ENCODE results near the gene CREB1. TPM values are rescaled to one million over a fixed set of nuclear protein-coding genes. Genes with fewer than 3 reads are reported as not detected.

Gene CREB1
- total RNA-seq, 2 donors from 2014 or later: 87.1 to 105 TPM

DNA sequence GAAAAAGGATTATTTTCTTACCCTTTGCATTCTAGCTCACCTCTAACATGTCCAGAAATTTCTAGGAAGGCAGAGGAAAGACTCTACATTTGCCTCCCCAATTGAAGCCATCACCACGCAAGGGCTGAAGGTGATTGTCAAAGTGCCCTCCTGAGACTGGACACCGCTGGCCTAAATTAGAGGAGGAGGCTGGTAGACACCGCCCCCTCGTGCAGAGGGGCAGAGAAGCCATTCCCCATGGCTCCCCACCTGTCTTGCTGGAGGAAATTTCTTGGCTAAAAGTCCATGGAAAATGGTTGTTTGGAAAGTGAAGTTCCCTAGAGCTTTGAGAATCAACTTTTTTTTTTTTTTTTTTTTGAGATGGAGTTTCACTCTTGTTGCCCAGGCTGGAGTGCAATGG, 31.3 kb upstream of the CREB1 start:
- no peak overlapping the region for H3K27ac Mint-ChIP-seq
- H3K9me3 Mint-ChIP-seq: no peaks in the 10 kb centered on the region
- H3K36me3 Mint-ChIP-seq (ENCODE audit: low read depth): no peaks in the 10 kb centered on the region
- H3K4me3 Mint-ChIP-seq: no peak overlapping the region
- no peaks in the 10 kb centered on the region for H3K4me1 ChIP-seq (ENCODE audit: control insufficient read depth, insufficient read depth, low read length)
- no peaks in the 10 kb centered on the region for H3K27me3 ChIP-seq (ENCODE audit: control insufficient read depth, insufficient read depth, low read length, poor library complexity, severe bottlenecking)
- H3K36me3 ChIP-seq (ENCODE audit: control insufficient read depth, insufficient read depth, low read length): no peaks in the 10 kb centered on the region
- WGBS, 2 experiments (ENCODE audit: insufficient coverage in 1 of 2, insufficient read length in 1 of 2): 70 to 75% methylated on average over 3 to 4 of the region's 4 CpGs
- H3K9me3 ChIP-seq (ENCODE audit: control insufficient read depth, low read length): no peaks in the 10 kb centered on the region
- TF ChIP-seq, protein P1, sequence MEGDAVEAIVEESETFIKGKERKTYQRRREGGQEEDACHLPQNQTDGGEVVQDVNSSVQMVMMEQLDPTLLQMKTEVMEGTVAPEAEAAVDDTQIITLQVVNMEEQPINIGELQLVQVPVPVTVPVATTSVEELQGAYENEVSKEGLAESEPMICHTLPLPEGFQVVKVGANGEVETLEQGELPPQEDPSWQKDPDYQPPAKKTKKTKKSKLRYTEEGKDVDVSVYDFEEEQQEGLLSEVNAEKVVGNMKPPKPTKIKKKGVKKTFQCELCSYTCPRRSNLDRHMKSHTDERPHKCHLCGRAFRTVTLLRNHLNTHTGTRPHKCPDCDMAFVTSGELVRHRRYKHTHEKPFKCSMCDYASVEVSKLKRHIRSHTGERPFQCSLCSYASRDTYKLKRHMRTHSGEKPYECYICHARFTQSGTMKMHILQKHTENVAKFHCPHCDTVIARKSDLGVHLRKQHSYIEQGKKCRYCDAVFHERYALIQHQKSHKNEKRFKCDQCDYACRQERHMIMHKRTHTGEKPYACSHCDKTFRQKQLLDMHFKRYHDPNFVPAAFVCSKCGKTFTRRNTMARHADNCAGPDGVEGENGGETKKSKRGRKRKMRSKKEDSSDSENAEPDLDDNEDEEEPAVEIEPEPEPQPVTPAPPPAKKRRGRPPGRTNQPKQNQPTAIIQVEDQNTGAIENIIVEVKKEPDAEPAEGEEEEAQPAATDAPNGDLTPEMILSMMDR (conservative IDR thresholded peaks at IDR 0.05): peak; percentile 32
- H3K27ac ChIP-seq (ENCODE audit: low read depth, low read length): no peak overlapping the region
- H3K27me3 Mint-ChIP-seq (ENCODE audit: insufficient read depth): no peaks in the 10 kb centered on the region
- peak; percentile 55 for DNase-seq
- H3K4me3 ChIP-seq (ENCODE audit: low read length): no peak overlapping the region
- H3K9ac ChIP-seq (ENCODE audit: extremely low read depth, low read length, poor library complexity, severe bottlenecking): no peak overlapping the region
- peaks cover 3% of the 10 kb centered on the region for H3K4me1 Mint-ChIP-seq

DNA sequence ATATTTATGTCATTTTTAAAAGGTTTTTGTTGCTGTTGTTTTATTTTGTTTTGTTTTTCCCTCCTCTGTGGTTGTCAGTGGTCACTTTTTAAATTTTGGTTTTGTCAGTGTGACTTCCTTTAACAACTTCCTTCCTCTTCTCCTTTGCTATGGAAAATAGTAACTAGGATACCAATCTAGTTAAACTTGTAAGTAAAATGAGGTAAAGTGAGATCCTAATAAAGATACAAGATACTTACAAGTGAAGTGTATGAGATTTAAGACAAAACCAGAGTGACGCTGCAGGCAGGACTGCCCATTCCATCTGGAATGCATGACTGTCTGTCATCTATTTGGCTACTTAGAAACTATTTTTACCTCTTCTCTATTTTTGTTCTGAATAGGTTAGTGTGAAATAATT, 30.6 kb upstream of the CREB1 start:
- H3K36me3 Mint-ChIP-seq (ENCODE audit: low read depth): no peaks in the 10 kb centered on the region
- no peak overlapping the region for H3K4me3 Mint-ChIP-seq
- H3K9me3 ChIP-seq (ENCODE audit: control insufficient read depth, low read length): no peaks in the 10 kb centered on the region
- H3K4me1 ChIP-seq (ENCODE audit: control insufficient read depth, insufficient read depth, low read length): no peaks in the 10 kb centered on the region
- H3K27me3 Mint-ChIP-seq (ENCODE audit: insufficient read depth): no peaks in the 10 kb centered on the region
- H3K9ac ChIP-seq (ENCODE audit: extremely low read depth, low read length, poor library complexity, severe bottlenecking): no peak overlapping the region
- peaks cover 10% of the 10 kb centered on the region for H3K4me1 Mint-ChIP-seq
- TF ChIP-seq, protein P1 (conservative IDR thresholded peaks at IDR 0.05): no peak
- H3K27ac ChIP-seq (ENCODE audit: low read depth, low read length): no peak overlapping the region
- H3K27me3 ChIP-seq (ENCODE audit: control insufficient read depth, insufficient read depth, low read length, poor library complexity, severe bottlenecking): no peaks in the 10 kb centered on the region
- H3K9me3 Mint-ChIP-seq: no peaks in the 10 kb centered on the region
- DNase-seq: no peak
- H3K4me3 ChIP-seq (ENCODE audit: low read length): no peak overlapping the region
- WGBS, 2 experiments (ENCODE audit: insufficient coverage in 1 of 2, insufficient read length in 1 of 2): 83 to 92% methylated on average over 1 of the region's 1 CpG
- H3K27ac Mint-ChIP-seq: no peak overlapping the region
- no peaks in the 10 kb centered on the region for H3K36me3 ChIP-seq (ENCODE audit: control insufficient read depth, insufficient read depth, low read length)

DNA sequence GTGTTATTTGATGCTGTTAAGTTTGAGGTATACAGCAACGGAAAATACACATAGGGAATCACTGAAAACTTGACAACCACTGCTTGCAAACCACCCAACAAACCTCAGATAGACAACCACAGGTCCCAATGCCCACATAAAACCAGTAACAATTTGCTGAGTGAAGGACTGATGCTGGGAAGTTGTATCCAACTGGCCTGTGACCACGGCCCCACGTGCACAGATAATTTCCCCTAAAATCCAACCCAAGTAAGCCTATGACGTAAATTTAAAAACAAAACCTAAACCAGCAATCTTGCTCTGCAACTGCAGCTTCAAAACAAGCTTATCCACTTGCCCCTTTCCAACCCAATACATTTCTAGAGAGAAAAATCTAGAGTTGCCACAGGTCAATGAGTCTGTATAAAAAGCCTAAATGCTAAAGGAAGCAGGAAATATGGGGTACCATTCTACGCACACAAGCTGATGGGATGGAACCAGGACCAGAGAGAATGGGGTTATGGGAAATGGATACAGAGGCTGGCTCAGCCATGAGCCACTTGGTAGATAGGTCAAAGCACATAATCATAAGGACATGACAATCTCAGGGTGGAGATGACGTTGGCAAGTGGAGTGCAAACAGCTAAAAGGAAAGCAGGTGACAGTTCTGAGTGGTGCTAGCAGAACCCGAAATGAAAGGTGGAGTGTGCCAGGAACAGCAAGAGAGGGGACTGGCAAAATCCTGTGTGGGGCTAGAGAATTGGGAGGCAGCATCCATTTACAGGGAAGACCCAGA, 27.8 kb upstream of the CREB1 start:
- no peaks in the 10 kb centered on the region for H3K9me3 Mint-ChIP-seq
- H3K36me3 Mint-ChIP-seq (ENCODE audit: low read depth): no peaks in the 10 kb centered on the region
- TF ChIP-seq, protein P1 (conservative IDR thresholded peaks at IDR 0.05): no peak
- peaks cover 26% of the 10 kb centered on the region for H3K4me1 Mint-ChIP-seq
- H3K27me3 Mint-ChIP-seq (ENCODE audit: insufficient read depth): no peaks in the 10 kb centered on the region
- Histone ChIP-seq H3K4me3 (ENCODE audit: low read length) (no peak overlapping the region), H3K27ac (ENCODE audit: low read depth, low read length) (no peak overlapping the region), H3K9ac (ENCODE audit: extremely low read depth, low read length, poor library complexity, severe bottlenecking) (no peak overlapping the region), H3K9me3 (ENCODE audit: control insufficient read depth, low read length) (no peaks in the 10 kb centered on the region), H3K36me3 (ENCODE audit: control insufficient read depth, insufficient read depth, low read length) (no peaks in the 10 kb centered on the region), H3K27me3 (ENCODE audit: control insufficient read depth, insufficient read depth, low read length, poor library complexity, severe bottlenecking) (no peaks in the 10 kb centered on the region), H3K4me1 (ENCODE audit: control insufficient read depth, insufficient read depth, low read length) (peaks cover 3% of the 10 kb centered on the region)
- DNase-seq: no peak
- no peak overlapping the region for H3K4me3 Mint-ChIP-seq
- no peak overlapping the region for H3K27ac Mint-ChIP-seq
- 90 to 94% methylated on average over 7 of the region's 7 CpGs for WGBS, 2 experiments (ENCODE audit: insufficient coverage in 1 of 2, insufficient read length in 1 of 2)
